WTC11 (cell line): ENCODE measurements around the gene EYS. TPM values are rescaled to one million over a fixed set of nuclear protein-coding genes. Genes with fewer than 3 reads are reported as not detected.

ENCODE experiments used
- ATAC-seq: fragments of 200-7000 bp; cut with Tn5 transposase; 2 replicates; pipeline ENCODE4 v1.10.0; 2021; ENCODE audit warnings: mild to moderate bottlenecking, moderate library complexity
- CTCF ChIA-PET: fragments of 300-600 bp; sonication (Branson Sonifier 250); formaldehyde crosslinking; loops from one replicate; lab custom pipeline; 2021; ENCODE audit warnings: antibody characterized with exemption; lab: Charles Lee
- POLR2A ChIA-PET: fragments of 350-600 bp; sonication (Branson Sonifier 250); formaldehyde crosslinking; loops from one replicate; lab custom pipeline; 2021; ENCODE audit warnings: antibody characterized with exemption; lab: Charles Lee
- DNase-seq: peaks from one replicate; pipeline ENCODE4 v3.0.0; 2021; ENCODE audit warnings: low spot score
- H3K27ac Mint-ChIP-seq: 2 replicates; pipeline ENCODE4 v1.8.0; 2021; ENCODE audit warnings: mixed read lengths
- H3K27me3 Mint-ChIP-seq: 2 replicates; pipeline ENCODE4 v1.8.0; 2021; ENCODE audit warnings: low read depth, mild to moderate bottlenecking, moderate library complexity, mixed read lengths
- H3K36me3 Mint-ChIP-seq: 2 replicates; pipeline ENCODE4 v1.8.0; 2021; ENCODE audit warnings: mixed read lengths
- H3K4me1 Mint-ChIP-seq: 2 replicates; pipeline ENCODE4 v1.8.0; 2022; ENCODE audit warnings: mixed read lengths
- H3K4me3 Mint-ChIP-seq: 2 replicates; pipeline ENCODE4 v1.8.0; 2021; ENCODE audit warnings: mild to moderate bottlenecking, moderate library complexity, mixed read lengths
- H3K9me3 Mint-ChIP-seq: 2 replicates; pipeline ENCODE4 v1.8.0; 2021; ENCODE audit warnings: mixed read lengths
- ATF3 ChIP-seq: sonication (generic); formaldehyde crosslinking; conservative IDR thresholded peaks from 2 replicates; pipeline ENCODE4 v1.8.1; 2022; ENCODE audit warnings: mild to moderate bottlenecking, missing genetic modification reagents
- CBFB ChIP-seq: sonication (generic); formaldehyde crosslinking; IDR thresholded peaks from 2 replicates; pipeline ENCODE4 v1.8.1; 2022; ENCODE audit warnings: mild to moderate bottlenecking, low read depth, missing genetic modification reagents
- CREM ChIP-seq: sonication (generic); formaldehyde crosslinking; IDR thresholded peaks from 2 replicates; pipeline ENCODE4 v1.8.1; 2022; ENCODE audit warnings: mild to moderate bottlenecking, missing genetic modification reagents, moderate library complexity
- GRHL2 ChIP-seq: fragments of 250-450 bp; sonication (Bioruptor Pico); IDR thresholded peaks from 2 replicates; pipeline ENCODE4 v1.8.0; 2022; ENCODE audit warnings: mild to moderate bottlenecking, moderate library complexity; ENCODE audit not compliant: insufficient replicate concordance, severe bottlenecking
- GTF2I ChIP-seq: fragments of 250-450 bp; sonication (Bioruptor Pico); conservative IDR thresholded peaks from 2 replicates; pipeline ENCODE4 v1.4.0; 2021; ENCODE audit warnings: mild to moderate bottlenecking
- IRF2 ChIP-seq: sonication (generic); formaldehyde crosslinking; IDR thresholded peaks from 2 replicates; pipeline ENCODE4 v1.8.0; 2022; ENCODE audit warnings: low read depth, missing genetic modification reagents, borderline replicate concordance
- MYBL2 ChIP-seq: sonication (generic); formaldehyde crosslinking; IDR thresholded peaks from 2 replicates; pipeline ENCODE4 v1.8.1; 2023; ENCODE audit warnings: mild to moderate bottlenecking, moderate library complexity, missing genetic modification reagents
- NFATC4 ChIP-seq: fragments of 250-450 bp; sonication (Bioruptor Pico); IDR thresholded peaks from 2 replicates; pipeline ENCODE4 v1.9.0; 2021; ENCODE audit warnings: mild to moderate bottlenecking
- NFE2L1 ChIP-seq: sonication (generic); formaldehyde crosslinking; IDR thresholded peaks from 2 replicates; pipeline ENCODE4 v1.8.1; 2023; ENCODE audit warnings: missing genetic modification reagents
- NFYB ChIP-seq: sonication (generic); formaldehyde crosslinking; conservative IDR thresholded peaks from 2 replicates; pipeline ENCODE4 v1.8.0; 2022; ENCODE audit warnings: low read depth, missing genetic modification reagents
- NR2C2 ChIP-seq: sonication (generic); formaldehyde crosslinking; IDR thresholded peaks from 2 replicates; pipeline ENCODE4 v1.8.0; 2022; ENCODE audit warnings: mild to moderate bottlenecking, missing genetic modification reagents
- SMAD3 ChIP-seq: sonication (generic); formaldehyde crosslinking; IDR thresholded peaks from 2 replicates; pipeline ENCODE4 v1.8.0; 2022; ENCODE audit warnings: missing genetic modification reagents, mild to moderate bottlenecking, borderline replicate concordance
- SOX15 ChIP-seq: fragments of 250-450 bp; sonication (Bioruptor Pico); IDR thresholded peaks from 2 replicates; pipeline ENCODE4 v1.9.0; 2021; ENCODE audit warnings: mild to moderate bottlenecking
- SP1 ChIP-seq: sonication (generic); formaldehyde crosslinking; conservative IDR thresholded peaks from 2 replicates; pipeline ENCODE4 v1.8.1; 2022; ENCODE audit warnings: missing genetic modification reagents
- TCF7 ChIP-seq: sonication (generic); formaldehyde crosslinking; IDR thresholded peaks from 2 replicates; pipeline ENCODE4 v1.8.0; 2022; ENCODE audit warnings: mild to moderate bottlenecking, low read depth, missing genetic modification reagents, moderate library complexity
- USF1 ChIP-seq: sonication (generic); formaldehyde crosslinking; IDR thresholded peaks from 2 replicates; pipeline ENCODE4 v1.8.0; 2022; ENCODE audit warnings: mild to moderate bottlenecking, missing genetic modification reagents
- ZNF219 ChIP-seq: sonication (generic); formaldehyde crosslinking; IDR thresholded peaks from 2 replicates; pipeline ENCODE4 v1.8.0; 2023; ENCODE audit warnings: missing genetic modification reagents, mild to moderate bottlenecking, borderline replicate concordance
- ZNF423 ChIP-seq: fragments of 250-450 bp; sonication (Bioruptor Pico); IDR thresholded peaks from 2 replicates; pipeline ENCODE4 v2.1.2; 2022; ENCODE audit warnings: mild to moderate bottlenecking, moderate library complexity
- total RNA-seq: library from RNA; stranded (reverse); gene quantifications from 3 replicates; pipeline ENCODE4 v1.2.3, GENCODE V29; 2021
- TF ChIP-seq, protein P1 (sequence below): fragments of 250-450 bp; sonication (Bioruptor Pico); IDR thresholded peaks from 2 replicates; pipeline ENCODE4 v1.9.0; 2021; ENCODE audit warnings: mild to moderate bottlenecking
- TF ChIP-seq, protein P2 (sequence below): fragments of 250-450 bp; sonication (Bioruptor Pico); IDR thresholded peaks from 2 replicates; pipeline ENCODE4 v1.9.0; 2021; ENCODE audit warnings: mild to moderate bottlenecking, borderline replicate concordance
- TF ChIP-seq, protein P3 (sequence below): fragments of 250-450 bp; sonication (Bioruptor Pico); conservative IDR thresholded peaks from 2 replicates; pipeline ENCODE4 v1.9.0; 2021; ENCODE audit warnings: mild to moderate bottlenecking
- TF ChIP-seq, protein P4 (sequence below): sonication (generic); formaldehyde crosslinking; IDR thresholded peaks from 2 replicates; pipeline ENCODE4 v1.8.1; 2022; ENCODE audit warnings: low read depth, missing genetic modification reagents, borderline replicate concordance

EYS gene
- total RNA-seq, 1 experiment from 2014 or later: not detected

DNA sequence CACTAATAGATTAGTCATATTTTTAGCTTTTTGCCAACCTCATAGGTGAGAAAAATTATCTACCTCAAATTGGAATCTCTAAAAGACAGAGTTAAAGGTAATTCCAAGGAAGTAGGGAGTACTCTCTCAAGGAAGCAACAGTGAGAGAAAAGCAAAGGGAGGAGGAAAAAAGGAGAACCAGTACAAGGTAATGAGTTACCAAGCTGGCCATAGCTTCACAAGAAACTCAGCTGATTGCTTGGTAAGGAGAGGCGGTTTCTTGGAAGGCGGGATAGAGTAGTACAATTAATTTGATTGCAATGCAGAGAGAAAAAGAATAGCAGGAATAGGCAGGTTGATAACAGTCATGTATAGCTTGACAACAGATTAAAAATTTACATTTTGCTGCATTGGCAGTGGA, 1933.8 kb downstream of the EYS start:
- no peak overlapping the region for H3K4me3 Mint-ChIP-seq
- POLR2A ChIA-PET: no interaction called here
- H3K9me3 Mint-ChIP-seq: peaks cover 16% of the 10 kb centered on the region
- no peak for DNase-seq
- CTCF ChIA-PET: interaction anchor here (0.8 kb wide), 1 partner anchor 29 kb away, joined by 3 read pairs; no protein-coding TSS in a partner anchor
- TF ChIP-seq NFYB (CRISPR knock-in tag): no peak
- TF ChIP-seq MYBL2 (CRISPR knock-in tag): no peak
- TF ChIP-seq ZNF219 (CRISPR knock-in tag): no peak
- no peak for TF ChIP-seq SOX15 (CRISPR knock-in tag)
- TF ChIP-seq, protein P1, sequence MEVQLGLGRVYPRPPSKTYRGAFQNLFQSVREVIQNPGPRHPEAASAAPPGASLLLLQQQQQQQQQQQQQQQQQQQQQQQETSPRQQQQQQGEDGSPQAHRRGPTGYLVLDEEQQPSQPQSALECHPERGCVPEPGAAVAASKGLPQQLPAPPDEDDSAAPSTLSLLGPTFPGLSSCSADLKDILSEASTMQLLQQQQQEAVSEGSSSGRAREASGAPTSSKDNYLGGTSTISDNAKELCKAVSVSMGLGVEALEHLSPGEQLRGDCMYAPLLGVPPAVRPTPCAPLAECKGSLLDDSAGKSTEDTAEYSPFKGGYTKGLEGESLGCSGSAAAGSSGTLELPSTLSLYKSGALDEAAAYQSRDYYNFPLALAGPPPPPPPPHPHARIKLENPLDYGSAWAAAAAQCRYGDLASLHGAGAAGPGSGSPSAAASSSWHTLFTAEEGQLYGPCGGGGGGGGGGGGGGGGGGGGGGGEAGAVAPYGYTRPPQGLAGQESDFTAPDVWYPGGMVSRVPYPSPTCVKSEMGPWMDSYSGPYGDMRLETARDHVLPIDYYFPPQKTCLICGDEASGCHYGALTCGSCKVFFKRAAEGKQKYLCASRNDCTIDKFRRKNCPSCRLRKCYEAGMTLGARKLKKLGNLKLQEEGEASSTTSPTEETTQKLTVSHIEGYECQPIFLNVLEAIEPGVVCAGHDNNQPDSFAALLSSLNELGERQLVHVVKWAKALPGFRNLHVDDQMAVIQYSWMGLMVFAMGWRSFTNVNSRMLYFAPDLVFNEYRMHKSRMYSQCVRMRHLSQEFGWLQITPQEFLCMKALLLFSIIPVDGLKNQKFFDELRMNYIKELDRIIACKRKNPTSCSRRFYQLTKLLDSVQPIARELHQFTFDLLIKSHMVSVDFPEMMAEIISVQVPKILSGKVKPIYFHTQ (CRISPR knock-in tag): no peak
- no peak for TF ChIP-seq IRF2 (CRISPR knock-in tag)
- TF ChIP-seq, protein P2, sequence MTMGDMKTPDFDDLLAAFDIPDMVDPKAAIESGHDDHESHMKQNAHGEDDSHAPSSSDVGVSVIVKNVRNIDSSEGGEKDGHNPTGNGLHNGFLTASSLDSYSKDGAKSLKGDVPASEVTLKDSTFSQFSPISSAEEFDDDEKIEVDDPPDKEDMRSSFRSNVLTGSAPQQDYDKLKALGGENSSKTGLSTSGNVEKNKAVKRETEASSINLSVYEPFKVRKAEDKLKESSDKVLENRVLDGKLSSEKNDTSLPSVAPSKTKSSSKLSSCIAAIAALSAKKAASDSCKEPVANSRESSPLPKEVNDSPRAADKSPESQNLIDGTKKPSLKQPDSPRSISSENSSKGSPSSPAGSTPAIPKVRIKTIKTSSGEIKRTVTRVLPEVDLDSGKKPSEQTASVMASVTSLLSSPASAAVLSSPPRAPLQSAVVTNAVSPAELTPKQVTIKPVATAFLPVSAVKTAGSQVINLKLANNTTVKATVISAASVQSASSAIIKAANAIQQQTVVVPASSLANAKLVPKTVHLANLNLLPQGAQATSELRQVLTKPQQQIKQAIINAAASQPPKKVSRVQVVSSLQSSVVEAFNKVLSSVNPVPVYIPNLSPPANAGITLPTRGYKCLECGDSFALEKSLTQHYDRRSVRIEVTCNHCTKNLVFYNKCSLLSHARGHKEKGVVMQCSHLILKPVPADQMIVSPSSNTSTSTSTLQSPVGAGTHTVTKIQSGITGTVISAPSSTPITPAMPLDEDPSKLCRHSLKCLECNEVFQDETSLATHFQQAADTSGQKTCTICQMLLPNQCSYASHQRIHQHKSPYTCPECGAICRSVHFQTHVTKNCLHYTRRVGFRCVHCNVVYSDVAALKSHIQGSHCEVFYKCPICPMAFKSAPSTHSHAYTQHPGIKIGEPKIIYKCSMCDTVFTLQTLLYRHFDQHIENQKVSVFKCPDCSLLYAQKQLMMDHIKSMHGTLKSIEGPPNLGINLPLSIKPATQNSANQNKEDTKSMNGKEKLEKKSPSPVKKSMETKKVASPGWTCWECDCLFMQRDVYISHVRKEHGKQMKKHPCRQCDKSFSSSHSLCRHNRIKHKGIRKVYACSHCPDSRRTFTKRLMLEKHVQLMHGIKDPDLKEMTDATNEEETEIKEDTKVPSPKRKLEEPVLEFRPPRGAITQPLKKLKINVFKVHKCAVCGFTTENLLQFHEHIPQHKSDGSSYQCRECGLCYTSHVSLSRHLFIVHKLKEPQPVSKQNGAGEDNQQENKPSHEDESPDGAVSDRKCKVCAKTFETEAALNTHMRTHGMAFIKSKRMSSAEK: no peak
- no peak for TF ChIP-seq ATF3
- TF ChIP-seq ZNF423 (CRISPR knock-in tag): no peak
- no peak for TF ChIP-seq CREM (CRISPR knock-in tag)
- TF ChIP-seq SP1 (CRISPR knock-in tag): no peak
- no peak for TF ChIP-seq NFATC4 (CRISPR knock-in tag)
- TF ChIP-seq, protein P3, sequence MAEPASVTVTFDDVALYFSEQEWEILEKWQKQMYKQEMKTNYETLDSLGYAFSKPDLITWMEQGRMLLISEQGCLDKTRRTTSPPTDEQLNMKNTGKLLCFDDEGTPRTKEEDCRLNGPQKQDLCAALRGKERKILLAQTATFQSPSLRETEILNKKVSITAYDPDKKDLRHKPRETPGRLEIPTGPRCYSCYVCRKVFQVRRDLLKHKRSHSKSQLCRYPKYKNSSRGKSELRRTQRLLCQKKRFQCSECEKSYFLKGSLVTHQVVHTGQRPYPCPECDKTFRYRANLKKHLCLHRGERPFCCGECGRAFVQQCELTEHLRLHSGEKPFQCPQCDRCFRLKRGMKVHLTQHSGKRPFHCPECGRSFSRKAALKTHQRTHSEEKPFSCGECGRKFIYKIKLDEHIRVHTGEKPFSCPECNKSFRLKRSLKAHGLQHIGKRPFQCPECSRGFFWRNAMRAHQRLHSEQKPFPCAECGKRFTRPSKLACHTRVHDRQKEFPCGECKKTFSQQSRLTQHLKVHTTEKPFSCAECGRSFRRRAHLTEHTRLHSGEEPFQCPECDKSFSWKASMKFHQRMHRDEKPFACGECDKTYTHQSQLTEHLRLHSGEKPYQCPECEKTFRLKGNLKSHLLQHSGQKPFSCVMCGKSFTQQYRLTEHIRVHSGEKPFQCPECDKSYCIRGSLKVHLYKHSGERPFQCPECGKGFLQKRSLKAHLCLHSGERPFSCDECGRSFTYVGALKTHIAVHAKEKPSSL (CRISPR knock-in tag): no peak
- H3K36me3 Mint-ChIP-seq: no peaks in the 10 kb centered on the region
- no peak for ATAC-seq
- peaks cover 3% of the 10 kb centered on the region; the same call in 1 of the 2 replicates for H3K27me3 Mint-ChIP-seq
- no peaks in the 10 kb centered on the region for H3K4me1 Mint-ChIP-seq
- H3K27ac Mint-ChIP-seq: no peak overlapping the region

DNA sequence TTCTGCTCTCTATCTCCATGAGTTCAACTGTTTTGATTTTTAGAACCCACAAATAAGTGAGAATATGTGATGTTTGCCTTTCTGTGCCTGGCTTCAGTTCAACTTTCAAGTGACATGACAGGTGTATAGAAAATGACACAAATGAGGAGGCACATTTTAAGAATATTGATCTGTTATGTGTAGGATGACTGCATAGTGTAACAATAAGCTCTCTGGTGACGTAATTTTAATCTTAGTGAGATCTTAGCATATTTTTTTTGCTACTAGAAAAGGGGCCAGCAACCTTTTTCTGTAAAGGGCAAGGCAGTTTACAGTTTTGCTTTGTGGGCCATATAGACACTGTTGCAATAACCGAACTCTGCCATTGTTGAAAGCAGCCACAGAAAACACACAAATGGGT, 1941.2 kb downstream of the EYS start:
- no peak overlapping the region for H3K4me3 Mint-ChIP-seq
- no peak for ATAC-seq
- peaks cover 3% of the 10 kb centered on the region for H3K4me1 Mint-ChIP-seq
- DNase-seq: no peak
- H3K27ac Mint-ChIP-seq: no peak overlapping the region
- peaks cover 9% of the 10 kb centered on the region; the same call in 1 of the 2 replicates for H3K27me3 Mint-ChIP-seq
- peaks cover 32% of the 10 kb centered on the region for H3K9me3 Mint-ChIP-seq
- H3K36me3 Mint-ChIP-seq: peaks cover 3% of the 10 kb centered on the region; the same call in 1 of the 2 replicates
- CTCF ChIA-PET: no interaction called here
- POLR2A ChIA-PET: no interaction called here
- TF ChIP-seq, protein P4, sequence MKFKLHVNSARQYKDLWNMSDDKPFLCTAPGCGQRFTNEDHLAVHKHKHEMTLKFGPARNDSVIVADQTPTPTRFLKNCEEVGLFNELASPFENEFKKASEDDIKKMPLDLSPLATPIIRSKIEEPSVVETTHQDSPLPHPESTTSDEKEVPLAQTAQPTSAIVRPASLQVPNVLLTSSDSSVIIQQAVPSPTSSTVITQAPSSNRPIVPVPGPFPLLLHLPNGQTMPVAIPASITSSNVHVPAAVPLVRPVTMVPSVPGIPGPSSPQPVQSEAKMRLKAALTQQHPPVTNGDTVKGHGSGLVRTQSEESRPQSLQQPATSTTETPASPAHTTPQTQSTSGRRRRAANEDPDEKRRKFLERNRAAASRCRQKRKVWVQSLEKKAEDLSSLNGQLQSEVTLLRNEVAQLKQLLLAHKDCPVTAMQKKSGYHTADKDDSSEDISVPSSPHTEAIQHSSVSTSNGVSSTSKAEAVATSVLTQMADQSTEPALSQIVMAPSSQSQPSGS (CRISPR knock-in tag): no peak
- no peak for TF ChIP-seq USF1
- no peak for TF ChIP-seq CBFB (CRISPR knock-in tag)
- no peak for TF ChIP-seq NFE2L1 (CRISPR knock-in tag)
- no peak for TF ChIP-seq IRF2 (CRISPR knock-in tag)
- no peak for TF ChIP-seq TCF7
- no peak for TF ChIP-seq NFATC4 (CRISPR knock-in tag)
- no peak for TF ChIP-seq GRHL2
- TF ChIP-seq NR2C2 (CRISPR knock-in tag): no peak
- no peak for TF ChIP-seq SMAD3 (CRISPR knock-in tag)
- no peak for TF ChIP-seq ZNF219 (CRISPR knock-in tag)
- no peak for TF ChIP-seq GTF2I (CRISPR knock-in tag)
